A549 (cell line): ENCODE measurements around the gene PPIL4.

ENCODE experiments used
- JUNB ChIP-seq: fragments of >200 bp; sonication (Bioruptor Twin); formaldehyde crosslinking; IDR thresholded peaks from 2 replicates; pipeline ENCODE4 v1.6.1; 2016
- TF ChIP-seq, protein P1 (sequence below): fragments of >200 bp; sonication (Bioruptor Twin); formaldehyde crosslinking; IDR thresholded peaks from 3 replicates; pipeline ENCODE4 v1.5.1; 2016

- TF ChIP-seq, protein P1, sequence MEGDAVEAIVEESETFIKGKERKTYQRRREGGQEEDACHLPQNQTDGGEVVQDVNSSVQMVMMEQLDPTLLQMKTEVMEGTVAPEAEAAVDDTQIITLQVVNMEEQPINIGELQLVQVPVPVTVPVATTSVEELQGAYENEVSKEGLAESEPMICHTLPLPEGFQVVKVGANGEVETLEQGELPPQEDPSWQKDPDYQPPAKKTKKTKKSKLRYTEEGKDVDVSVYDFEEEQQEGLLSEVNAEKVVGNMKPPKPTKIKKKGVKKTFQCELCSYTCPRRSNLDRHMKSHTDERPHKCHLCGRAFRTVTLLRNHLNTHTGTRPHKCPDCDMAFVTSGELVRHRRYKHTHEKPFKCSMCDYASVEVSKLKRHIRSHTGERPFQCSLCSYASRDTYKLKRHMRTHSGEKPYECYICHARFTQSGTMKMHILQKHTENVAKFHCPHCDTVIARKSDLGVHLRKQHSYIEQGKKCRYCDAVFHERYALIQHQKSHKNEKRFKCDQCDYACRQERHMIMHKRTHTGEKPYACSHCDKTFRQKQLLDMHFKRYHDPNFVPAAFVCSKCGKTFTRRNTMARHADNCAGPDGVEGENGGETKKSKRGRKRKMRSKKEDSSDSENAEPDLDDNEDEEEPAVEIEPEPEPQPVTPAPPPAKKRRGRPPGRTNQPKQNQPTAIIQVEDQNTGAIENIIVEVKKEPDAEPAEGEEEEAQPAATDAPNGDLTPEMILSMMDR, result no peak
- TF ChIP-seq JUNB, result no peak
These were observed 71.5 kb downstream of the PPIL4 start for GRCh38 chr6:149474108-149474935.
